NT2/D1 (cell line): ENCODE data around the gene ALG14.

Source experiments
- SUZ12 ChIP-seq: IDR thresholded peaks from 2 replicates; pipeline ENCODE4 v1.6.1; 2011; ENCODE audit not compliant: insufficient read length, insufficient read depth; ENCODE audit errors: extremely low read depth
- YY1 ChIP-seq: IDR thresholded peaks from 2 replicates; pipeline ENCODE4 v1.6.1; 2011; ENCODE audit not compliant: insufficient read length, insufficient read depth
- ZNF274 ChIP-seq: IDR thresholded peaks from 2 replicates; pipeline ENCODE4 v1.6.1; 2011; ENCODE audit warnings: mild to moderate bottlenecking, low read depth, low read length

GRCh38 chr1:94998748-94999147 lies 74.0 kb downstream of the ALG14 start:
- TF ChIP-seq YY1 (no peak), ZNF274 (no peak), SUZ12 (no peak)
